Left ventricle myocardium inferior (tissue), 1 donor: Measurements from ENCODE around the gene ADAMTS8. TPM values are rescaled to one million over a fixed set of nuclear protein-coding genes. Genes with fewer than 3 reads are reported as not detected.

Experiments
- DNase-seq: peaks from one replicate; pipeline ENCODE4 v3.0.0-alpha.2; 2020
- H3K27ac ChIP-seq: fragments of 200-600 bp; replicated peaks from 2 replicates; pipeline ENCODE4 v1.8.0; 2021
- H3K27me3 ChIP-seq: fragments of 200-600 bp; 2 replicates; pipeline ENCODE4 v1.8.0; 2021; ENCODE audit warnings: low read depth
- H3K36me3 ChIP-seq: fragments of 200-600 bp; 2 replicates; pipeline ENCODE4 v1.8.0; 2021
- H3K4me1 ChIP-seq: fragments of 200-600 bp; 2 replicates; pipeline ENCODE4 v1.8.0; 2021
- H3K4me3 ChIP-seq: fragments of 200-600 bp; 2 replicates; pipeline ENCODE4 v1.8.0; 2021; ENCODE audit warnings: mild to moderate bottlenecking, moderate library complexity
- H3K9me3 ChIP-seq: fragments of 200-600 bp; replicated peaks from 2 replicates; pipeline ENCODE4 v1.8.0; 2021
- CTCF ChIP-seq: fragments of 200-600 bp; IDR thresholded peaks from 2 replicates; pipeline ENCODE4 v1.8.0; 2021; ENCODE audit warnings: antibody characterized with exemption, mild to moderate bottlenecking, borderline replicate concordance
- intact Hi-C: fragments of 100-400 bp; cut with micrococcal nuclease; formaldehyde crosslinking; loops from one replicate; pipeline ENCODE4 v1.11.0; 2022
- total RNA-seq: library from RNA; stranded (reverse); fragmentation: NEBNext Ultra II Directional; extraction: Animal tissue kit (Norgen Biotek cat#: 25700); gene quantifications from one replicate; pipeline ENCODE4 v1.2.1, GENCODE V29; 2021
- donor health status: DM: no; HTN: yes; CAD: no; lungs with severe emphysema.

Gene ADAMTS8
- total RNA-seq, 1 donor from 2014 or later, result 0.85 TPM

- no peak for DNase-seq
- no peak overlapping the region for H3K4me3 ChIP-seq
- H3K9me3 ChIP-seq, result no peaks in the 10 kb centered on the region
- intact Hi-C loops, result loop anchor here (10.0 kb wide), 1 partner anchor 210 kb away; no protein-coding TSS in a partner anchor
- no peak overlapping the region for H3K27ac ChIP-seq
- no peak for TF ChIP-seq CTCF
- H3K4me1 ChIP-seq, result peaks cover 35% of the 10 kb centered on the region
- H3K36me3 ChIP-seq, result no peaks in the 10 kb centered on the region
- H3K27me3 ChIP-seq, result peaks cover 56% of the 10 kb centered on the region
Measured at GRCh38 chr11:130424613-130425140, 3.7 kb downstream of the ADAMTS8 start.

DNA sequence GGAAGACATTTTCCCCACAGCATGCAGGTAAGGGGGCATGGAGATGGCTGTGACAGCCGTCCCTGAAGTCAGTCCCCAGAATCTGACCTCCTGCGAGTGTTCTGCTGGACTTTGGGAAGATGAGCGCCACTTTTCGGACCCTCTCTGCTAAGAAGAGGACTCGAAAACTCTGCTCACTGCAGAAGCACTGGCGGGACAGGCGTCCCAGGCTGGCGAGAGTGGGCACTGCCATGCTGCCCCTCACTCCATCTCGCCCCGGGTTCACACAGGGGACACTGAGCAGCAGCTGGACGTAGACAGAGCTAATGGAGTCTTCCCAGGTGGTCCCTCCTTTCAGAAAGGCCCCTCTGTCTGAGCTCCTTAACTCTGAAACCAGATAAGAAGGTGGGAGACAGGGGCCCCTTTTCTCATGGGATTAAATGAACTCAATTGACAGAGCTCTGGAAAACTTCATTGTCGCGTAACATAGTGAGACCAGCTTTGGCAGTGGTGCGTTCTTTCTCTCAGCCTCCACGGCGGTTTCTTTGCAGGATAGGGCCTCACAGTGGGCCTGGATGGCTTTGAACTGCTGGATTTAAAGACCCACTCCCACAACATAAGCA, 4.8 kb downstream of the ADAMTS8 start:
- intact Hi-C loops, result loop anchor here (10.0 kb wide), 1 partner anchor 209 kb away; no protein-coding TSS in a partner anchor
- Histone ChIP-seq H3K27me3 (peaks cover 46% of the 10 kb centered on the region), H3K36me3 (no peaks in the 10 kb centered on the region), H3K27ac (no peak overlapping the region), H3K4me3 (no peak overlapping the region), H3K4me1 (peaks cover 31% of the 10 kb centered on the region), H3K9me3 (no peaks in the 10 kb centered on the region)
- no peak for TF ChIP-seq CTCF
- no peak for DNase-seq

DNA sequence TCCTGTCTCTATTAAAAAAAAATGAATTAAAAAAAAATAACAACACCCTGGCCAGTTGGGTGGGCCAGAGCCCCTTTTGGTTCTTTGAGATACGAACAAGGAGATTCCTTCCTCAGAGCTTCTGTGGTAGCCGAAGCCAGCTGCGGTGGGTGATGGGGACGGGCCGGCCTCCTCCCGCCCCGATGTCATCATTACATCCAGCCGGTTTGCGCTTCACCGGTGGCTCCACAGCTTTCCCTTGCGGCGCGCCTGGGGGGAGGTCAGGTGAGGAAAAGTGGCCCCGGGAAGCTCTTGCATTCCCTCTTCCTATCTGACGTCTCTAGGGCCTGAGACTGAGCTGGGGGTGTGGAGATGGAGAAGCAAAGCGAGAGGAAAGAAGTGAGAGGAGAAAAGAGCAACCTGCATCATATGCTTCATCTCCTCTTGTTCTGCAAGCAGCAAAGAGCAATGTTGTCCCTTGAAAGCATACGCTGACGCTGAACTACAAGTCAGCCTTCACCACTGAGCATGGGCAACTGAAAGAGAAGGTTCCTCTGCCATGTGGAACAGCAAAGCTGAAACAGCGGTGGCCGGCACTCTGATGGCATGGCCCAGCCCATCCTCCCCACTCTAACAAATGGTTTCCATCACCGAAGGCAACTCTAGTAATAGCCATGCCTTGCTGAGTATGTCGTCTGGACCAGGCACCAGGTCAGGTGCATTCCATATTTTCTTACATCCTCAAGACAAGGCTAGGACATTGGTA, 6.0 kb downstream of the ADAMTS8 start:
- no peak for DNase-seq
- H3K36me3 ChIP-seq, result no peaks in the 10 kb centered on the region
- TF ChIP-seq CTCF, result no peak
- H3K4me3 ChIP-seq, result no peak overlapping the region
- H3K4me1 ChIP-seq, result peaks cover 24% of the 10 kb centered on the region
- peaks cover 34% of the 10 kb centered on the region for H3K27me3 ChIP-seq
- H3K27ac ChIP-seq, result no peak overlapping the region
- H3K9me3 ChIP-seq, result no peaks in the 10 kb centered on the region
- intact Hi-C loops, result loop anchor here (10.0 kb wide), 1 partner anchor 208 kb away; no protein-coding TSS in a partner anchor

- Histone ChIP-seq H3K27me3 (peaks cover 27% of the 10 kb centered on the region), H3K4me1 (peaks cover 17% of the 10 kb centered on the region), H3K36me3 (no peaks in the 10 kb centered on the region), H3K9me3 (no peaks in the 10 kb centered on the region), H3K27ac (no peak overlapping the region), H3K4me3 (no peak overlapping the region)
- no peak for TF ChIP-seq CTCF
- DNase-seq, result no peak
- intact Hi-C loops, result loop anchor here (10.0 kb wide), 1 partner anchor 207 kb away; no protein-coding TSS in a partner anchor
Measured at GRCh38 chr11:130421697-130422096, 6.7 kb downstream of the ADAMTS8 start.

DNA sequence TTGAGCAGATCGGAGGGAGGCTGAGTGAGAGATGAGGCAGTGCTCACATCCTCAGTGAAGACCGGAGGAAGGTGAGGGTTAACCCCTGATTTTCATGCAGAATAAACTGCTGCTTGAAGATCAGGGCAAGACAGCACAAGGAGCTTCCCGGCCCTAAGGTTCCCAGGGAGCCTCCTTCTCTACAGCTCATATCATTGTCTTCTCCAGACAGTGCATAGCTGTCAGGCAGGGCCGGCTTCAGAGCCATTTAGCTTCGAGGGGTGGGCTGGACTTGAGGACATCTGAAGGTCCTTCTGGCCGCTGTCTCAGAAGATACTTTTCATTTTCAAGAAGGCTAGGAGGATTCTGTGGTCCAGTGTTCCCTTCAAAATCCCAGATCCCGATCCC, 7.2 kb downstream of the ADAMTS8 start:
- Histone ChIP-seq H3K4me1 (peaks cover 13% of the 10 kb centered on the region), H3K36me3 (no peaks in the 10 kb centered on the region), H3K27ac (no peak overlapping the region), H3K9me3 (no peaks in the 10 kb centered on the region), H3K4me3 (no peak overlapping the region), H3K27me3 (peaks cover 22% of the 10 kb centered on the region)
- no peak for TF ChIP-seq CTCF
- DNase-seq, result no peak
- intact Hi-C loops, result loop anchor here (10.0 kb wide), 1 partner anchor 206 kb away; no protein-coding TSS in a partner anchor
